Measurements from ENCODE around the gene PTGES. TPM values are rescaled to one million over a fixed set of nuclear protein-coding genes. Genes with fewer than 3 reads are reported as not detected.
A peak's percentile ranks its signal among the peaks of the same experiment; 100 is the strongest.

PTGES gene
- total and polyA plus RNA-seq, 9 of the 15 experiments (the other 6 are each of a cell fraction or from before 2014, with no cell fraction given) = 0.13 TPM; not detected in 8

GRCh38 chr9:129762985-129763926, 10.4 kb upstream of the PTGES start:
- WGBS (ENCODE audit: insufficient coverage, low coverage, missing lambda C conversion rate) = 68% methylated on average over 13 of the region's 13 CpGs
- Histone ChIP-seq H3K27me3 (ENCODE audit: control insufficient read depth in 2 of 2, insufficient read depth in 2 of 2, low read length in 2 of 2) (no peaks in the 10 kb centered on the region), H3K9me1 (ENCODE audit: control insufficient read depth, insufficient read depth, low read length) (no peaks in the 10 kb centered on the region), H3K9me3 (replicated peaks; ENCODE audit: control insufficient read depth, insufficient read depth, low read depth, low read length) (no peaks in the 10 kb centered on the region), H3K79me2 (ENCODE audit: control insufficient read depth, insufficient read depth, low read length) (no peaks in the 10 kb centered on the region), H3K4me1 (replicated peaks in 1 of 2; ENCODE audit: control insufficient read depth in 2 of 2, insufficient read depth in 2 of 2, low read length in 2 of 2) (peaks cover 20 to 23% of the 10 kb centered on the region in 2 experiments), H3K27ac (ENCODE audit: extremely low read depth, low read depth, low read length) (no peak overlapping the region), H2AFZ (ENCODE audit: low read depth, low read length) (no peak overlapping the region), H4K20me1 (replicated peaks; ENCODE audit: control insufficient read depth, insufficient read depth, low read length) (0 out of 2 replicates have a peak, but pooled peaks cover 5% of the 10 kb centered on the region), H3K4me2 (ENCODE audit: insufficient read depth, low read length) (no peak overlapping the region), H3K9ac (ENCODE audit: insufficient read depth in 1 of 2, low read depth in 2 of 2, low read length in 2 of 2) (no peak overlapping the region), H3K36me3 (ENCODE audit: control insufficient read depth, insufficient read depth, low read length) (no peaks in the 10 kb centered on the region), H3K4me3 (no peak overlapping the region)
- ATAC-seq (no peak), FAIRE-seq (peak; percentile 44), DNase-seq (ENCODE audit: extremely low read depth in 1 of 4, low spot score in 3 of 4) (no peak)
- TF ChIP-seq CEBPB (tag; IDR thresholded peaks at IDR 0.05) = peak; percentile 72
- no peak for TF ChIP-seq CSDE1 (IDR thresholded peaks at IDR 0.05)
- TF ChIP-seq DPF2 (IDR thresholded peaks at IDR 0.05) = no peak
- 0 out of 2 replicates have a peak, but pooled peaks have one; percentile 12 for TF ChIP-seq MEF2D (tag; conservative IDR thresholded peaks at IDR 0.05; ENCODE audit: low read depth)
- no peak for TF ChIP-seq ZNF436 (CRISPR knock-in tag; IDR thresholded peaks at IDR 0.05)
- TF ChIP-seq MAFG (tag; conservative IDR thresholded peaks at IDR 0.05) = 0 out of 2 replicates have a peak, but pooled peaks have one; percentile 16
- TF ChIP-seq POU5F1 (IDR thresholded peaks at IDR 0.05; ENCODE audit: borderline replicate concordance, low read depth, low read length, partially characterized antibody) = no peak
- peak; percentile 50; the same call in 1 of the 2 replicates for TF ChIP-seq C11orf30 (IDR thresholded peaks at IDR 0.05; ENCODE audit: low read depth)
- TF ChIP-seq ZNF316 (IDR thresholded peaks at IDR 0.05) = peak; percentile 55
- CTCF ChIA-PET (ENCODE audit: low intra/inter-chr PET ratio) = no interaction called here
- BruUV-seq (replicated peaks) = no TSS peak
- intact Hi-C loops (cut with micrococcal nuclease) = no loop called here
- POLR2A ChIA-PET = interaction anchor here (0.6 to 4.6 kb wide), 7 partner anchors 10 to 489 kb away, joined by 3 to 29 read pairs (median 5); partner anchors contain the start of gene PTGES
- in situ Hi-C loops (cut with MboI) = no loop called here
